Upper lobe of left lung (tissue), 6 donors: ENCODE data around the gene CDH26. TPM values are rescaled to one million over a fixed set of nuclear protein-coding genes. Genes with fewer than 3 reads are reported as not detected.

Source experiments
- ATAC-seq, 2 donors: fragments of 200-7000 bp; cut with Tn5 transposase; one replicate each; pipeline ENCODE4 v1.9.1; 2022; ENCODE audit warnings: mild to moderate bottlenecking in 2 of 2, moderate library complexity in 2 of 2; ENCODE audit not compliant: low FRiP score in 2 of 2
- DNase-seq, 2 donors: peaks; one replicate each; pipeline ENCODE4 v3.0.0-alpha.2; 2019 to 2020
- H3K27ac ChIP-seq, 4 donors: fragments of 200-600 bp; sonication (generic); one replicate each; pipeline ENCODE4 v1.5.1; 2016 to 2019
- H3K27me3 ChIP-seq, 4 donors: fragments of 200-600 bp; sonication (generic); one replicate each; pipeline ENCODE4 v1.5.1; 2017 to 2019
- H3K36me3 ChIP-seq, 4 donors: fragments of 200-600 bp; sonication (generic); one replicate each; pipeline ENCODE4 v1.5.1; 2016 to 2019
- H3K4me1 ChIP-seq, 4 donors: fragments of 200-600 bp; sonication (generic); one replicate each; pipeline ENCODE4 v1.5.1; 2018 to 2019
- H3K4me3 ChIP-seq, 4 donors: fragments of 200-600 bp; sonication (generic); one replicate each; pipeline ENCODE4 v1.5.1; 2017 to 2019; ENCODE audit warnings: mild to moderate bottlenecking in 2 of 4, moderate library complexity in 1 of 4
- H3K9me3 ChIP-seq, 4 donors: fragments of 200-600 bp; sonication (generic); one replicate each; pipeline ENCODE4 v1.5.1; 2018 to 2019
- CTCF ChIP-seq, 6 experiments: fragments of 450-650 bp in 4 of 6; fragments of 200-600 bp in 2 of 6; sonication (generic) in 2 of 6; IDR thresholded peaks; one replicate each; pipeline ENCODE4 v1.5.1; 2016 to 2019; ENCODE audit warnings: antibody characterized with exemption in 6 of 6
- EP300 ChIP-seq, 4 donors: sonication (generic); formaldehyde crosslinking; IDR thresholded peaks; one replicate each; pipeline ENCODE4 v1.5.1; 2017; ENCODE audit warnings: antibody characterized with exemption in 4 of 4, control low read depth in 2 of 4
- POLR2A ChIP-seq, 4 donors: fragments of 450-650 bp; IDR thresholded peaks; one replicate each; pipeline ENCODE4 v1.5.1; 2016 to 2017; ENCODE audit warnings: antibody characterized with exemption in 4 of 4, mild to moderate bottlenecking in 2 of 4
- POLR2AphosphoS5 ChIP-seq, 2 donors: sonication (generic); formaldehyde crosslinking; IDR thresholded peaks; one replicate each; pipeline ENCODE4 v1.5.1; 2017; ENCODE audit warnings: antibody characterized with exemption in 2 of 2
- WGBS, 2 donors: methylation state at CpG; one replicate each; pipeline ENCODE4 v1.1.5; 2017 to 2018; 5-methylcytosine and 5-hydroxymethylcytosine counted together
- total RNA-seq, 6 donors: library from RNA; depleted of rRNA in 4 of 6; stranded (reverse); fragments of >200 nt in 4 of 6; gene quantifications; one replicate each; pipeline versions ENCODE4 v1.1.0 to v1.2.1, GENCODE V29; 2016 to 2021
- donor health status: DM: no; HTN: no; CAD: no; lungs with moderate emphysema.
- donor health status: DM: no; HTN: yes; CAD: no; lungs with severe emphysema.

The CDH26 gene
- total RNA-seq, 6 donors from 2014 or later = 4.0 to 18.9 (median 11.1) TPM

- Histone ChIP-seq H3K27ac (no peak overlapping the region), H3K36me3 (peaks cover 13 to 37% (median 15%) of the 10 kb centered on the region in 4 donors), H3K4me1 (peaks cover 36 to 60% (median 40%) of the 10 kb centered on the region in 4 donors), H3K4me3 (no peak overlapping the region), H3K9me3 (no peaks in the 10 kb centered on the region), H3K27me3 (no peaks in the 10 kb centered on the region)
- DNase-seq (no peak), ATAC-seq (no peak)
- TF ChIP-seq POLR2A (IDR thresholded peaks at IDR 0.05) = no peak
- WGBS, 2 donors = 70 to 86% methylated on average over 7 of the region's 7 CpGs
These were observed 13.5 kb upstream of the CDH26 start for GRCh38 chr20:59944726-59945125.

DNA sequence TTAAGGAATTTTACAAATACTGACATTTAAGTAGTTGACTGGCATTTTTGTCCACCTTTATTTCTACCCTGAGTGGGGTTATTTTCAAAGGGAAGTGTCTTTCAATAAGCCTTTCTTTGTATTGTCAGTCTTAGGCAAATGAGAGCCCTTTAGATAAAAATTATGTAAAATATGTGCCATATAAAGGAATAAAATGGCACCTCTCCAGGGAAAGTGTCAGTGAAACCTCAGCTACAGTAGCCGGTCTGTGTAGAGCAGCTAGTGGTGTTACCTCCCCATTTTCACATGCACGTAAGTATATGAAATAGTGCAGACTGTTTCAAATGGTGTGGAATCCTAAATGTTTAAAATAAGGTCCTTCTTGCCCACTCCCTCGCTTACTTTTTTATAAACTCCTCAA, 13.0 kb upstream of the CDH26 start:
- H3K36me3 ChIP-seq = peaks cover 13 to 42% (median 15%) of the 10 kb centered on the region in 4 donors
- no peak overlapping the region for H3K4me3 ChIP-seq
- TF ChIP-seq POLR2A (IDR thresholded peaks at IDR 0.05) = no peak
- no peak for TF ChIP-seq POLR2AphosphoS5 (IDR thresholded peaks at IDR 0.05)
- TF ChIP-seq EP300 (IDR thresholded peaks at IDR 0.05) = no peak
- TF ChIP-seq CTCF (IDR thresholded peaks at IDR 0.05) = no peak
- H3K27ac ChIP-seq = no peak overlapping the region
- H3K9me3 ChIP-seq = no peaks in the 10 kb centered on the region
- DNase-seq (no peak), ATAC-seq (no peak)
- peaks cover 36 to 60% (median 40%) of the 10 kb centered on the region in 4 donors for H3K4me1 ChIP-seq
- H3K27me3 ChIP-seq = no peaks in the 10 kb centered on the region
- 59 to 70% methylated on average over 3 of the region's 3 CpGs for WGBS, 2 donors

GRCh38 chr20:59945731-59946130, 12.5 kb upstream of the CDH26 start:
- H3K27me3 ChIP-seq = no peaks in the 10 kb centered on the region
- ATAC-seq = no peak
- DNase-seq = no peak
- no peak overlapping the region for H3K27ac ChIP-seq
- no peaks in the 10 kb centered on the region for H3K9me3 ChIP-seq
- 79 to 88% methylated on average over 2 of the region's 2 CpGs for WGBS, 2 donors
- TF ChIP-seq EP300 (IDR thresholded peaks at IDR 0.05) = no peak
- no peak for TF ChIP-seq POLR2A (IDR thresholded peaks at IDR 0.05)
- no peak for TF ChIP-seq POLR2AphosphoS5 (IDR thresholded peaks at IDR 0.05)
- no peak for TF ChIP-seq CTCF (IDR thresholded peaks at IDR 0.05)
- peaks cover 36 to 60% (median 40%) of the 10 kb centered on the region in 4 donors for H3K4me1 ChIP-seq
- no peak overlapping the region for H3K4me3 ChIP-seq
- H3K36me3 ChIP-seq = peaks cover 13 to 42% (median 15%) of the 10 kb centered on the region in 4 donors

DNA sequence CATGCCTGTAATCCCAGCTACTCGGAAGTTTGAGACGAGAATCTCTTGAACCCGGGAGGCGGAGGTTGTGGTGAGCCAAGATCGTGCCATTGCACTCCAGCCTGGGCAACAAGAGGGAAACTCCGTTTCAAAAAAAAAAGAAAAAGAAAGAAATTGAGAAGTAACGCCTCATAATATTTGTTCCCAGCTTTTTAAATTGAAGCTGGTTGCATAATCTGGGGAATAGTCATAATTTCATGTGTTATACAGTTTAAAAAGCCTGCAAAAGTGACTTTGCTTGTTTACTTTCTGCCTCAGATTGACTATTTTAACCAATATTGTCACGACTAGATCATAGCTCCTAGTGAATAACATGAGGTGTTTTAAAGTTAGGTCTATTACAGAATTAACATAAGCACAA, 10.8 kb upstream of the CDH26 start:
- Histone ChIP-seq H3K4me1 (peaks cover 20 to 43% (median 29%) of the 10 kb centered on the region in 4 donors), H3K9me3 (no peaks in the 10 kb centered on the region), H3K27ac (peak overlapping the region in 1 of 4 donors; percentile 15), H3K27me3 (no peaks in the 10 kb centered on the region), H3K36me3 (peaks cover 13 to 47% (median 15%) of the 10 kb centered on the region in 4 donors), H3K4me3 (no peak overlapping the region)
- TF ChIP-seq CTCF (IDR thresholded peaks at IDR 0.05) = no peak
- TF ChIP-seq POLR2A (IDR thresholded peaks at IDR 0.05) = no peak
- no peak for TF ChIP-seq EP300 (IDR thresholded peaks at IDR 0.05)
- no peak for TF ChIP-seq POLR2AphosphoS5 (IDR thresholded peaks at IDR 0.05)
- WGBS, 2 donors = 37 to 67% methylated on average over 8 of the region's 8 CpGs
- ATAC-seq (no peak), DNase-seq (no peak)

GRCh38 chr20:59948212-59948611, 10.0 kb upstream of the CDH26 start:
- TF ChIP-seq POLR2AphosphoS5 (IDR thresholded peaks at IDR 0.05) = no peak
- ATAC-seq = no peak
- Histone ChIP-seq H3K27ac (peak overlapping the region in 3 of 4 donors; percentile 39 to 64 (median 43)), H3K4me3 (no peak overlapping the region), H3K27me3 (no peaks in the 10 kb centered on the region), H3K9me3 (no peaks in the 10 kb centered on the region), H3K4me1 (peaks cover 15 to 40% (median 29%) of the 10 kb centered on the region in 4 donors), H3K36me3 (peaks cover 6 to 39% (median 11%) of the 10 kb centered on the region in 4 donors)
- no peak for DNase-seq
- WGBS, 2 donors = 36 to 61% methylated on average over 1 of the region's 1 CpG
